GM18867 (cell line): ENCODE measurements around the gene ZNF862.

Experiments
- ATAC-seq: cut with Tn5 transposase; IDR thresholded peaks from one replicate; pipeline ENCODE4 v1.9.1; 2021; ENCODE audit warnings: mild to moderate bottlenecking, moderate library complexity; ENCODE audit not compliant: unreplicated experiment

The ZNF862 gene

GRCh38 chr7:149864023-149864422 is 25.8 kb downstream of the ZNF862 start:
- no peak for ATAC-seq

GRCh38 chr7:149864751-149865150 is 26.6 kb downstream of the ZNF862 start:
- no peak for ATAC-seq

- ATAC-seq = no peak
Measured at GRCh38 chr7:149865437-149865836, 27.3 kb downstream of the ZNF862 start.

GRCh38 chr7:149866139-149866778 is 28.1 kb downstream of the ZNF862 start:
- ATAC-seq = no peak

- no peak for ATAC-seq
Measured at GRCh38 chr7:149866779-149867447, 28.7 kb downstream of the ZNF862 start.

GRCh38 chr7:149867762-149868622 is 29.8 kb downstream of the ZNF862 start:
- ATAC-seq = no peak

GRCh38 chr7:149868623-149869290 is 30.6 kb downstream of the ZNF862 start:
- ATAC-seq = no peak

- ATAC-seq = no peak
Measured at GRCh38 chr7:149869291-149869650, 31.1 kb downstream of the ZNF862 start.

GRCh38 chr7:149869867-149870266 is 31.7 kb downstream of the ZNF862 start:
- no peak for ATAC-seq

GRCh38 chr7:149870274-149870673 is 32.1 kb downstream of the ZNF862 start:
- no peak for ATAC-seq

- ATAC-seq = no peak
Measured at GRCh38 chr7:149870701-149871483, 32.7 kb downstream of the ZNF862 start.

GRCh38 chr7:149871576-149871975 is 33.4 kb downstream of the ZNF862 start:
- no peak for ATAC-seq

GRCh38 chr7:149872419-149873073 is 34.4 kb downstream of the ZNF862 start:
- ATAC-seq = no peak

- peak; percentile 95 for ATAC-seq
Measured at GRCh38 chr7:149873074-149873969, 35.1 kb downstream of the ZNF862 start, which contains the start of gene ATP6V0E2. Gene ATP6V0E2, plus strand, starts transcription at chr7:149873969. Its CDS starts 97 bp downstream, at chr7:149874066.

- ATAC-seq = peak; percentile 34
Measured at GRCh38 chr7:149873970-149874643, 35.9 kb downstream of the ZNF862 start.

GRCh38 chr7:149874644-149875028 is 36.5 kb downstream of the ZNF862 start:
- no peak for ATAC-seq

- no peak for ATAC-seq
Measured at GRCh38 chr7:149875396-149875795, 37.2 kb downstream of the ZNF862 start.

GRCh38 chr7:149877890-149878522 is 39.8 kb downstream of the ZNF862 start:
- ATAC-seq = no peak
